Loucy (cell line): Measurements from ENCODE around the gene CCDC148.

ENCODE experiments used
- CTCF ChIP-seq: fragments of 200-600 bp; sonication (generic); conservative IDR thresholded peaks from 2 replicates; pipeline ENCODE4 v1.5.1; 2014; ENCODE audit warnings: mild to moderate bottlenecking, antibody characterized with exemption, low read length
- EZH2phosphoT487 ChIP-seq: fragments of 200-600 bp; IDR thresholded peaks from 2 replicates; pipeline ENCODE4 v1.6.1; 2018; ENCODE audit warnings: antibody characterized with exemption, mild to moderate bottlenecking, moderate library complexity, borderline replicate concordance

GRCh38 chr2:158130832-158131473 lies 325.6 kb downstream of the CCDC148 start:
- TF ChIP-seq CTCF (no peak), EZH2phosphoT487 (no peak)
